IPS-15b (cell line): ENCODE measurements around the gene EMC10.

Source experiments
- H3K27me3 ChIP-seq: one replicate; pipeline ENCODE4 v1.6.1; 2013; ENCODE audit warnings: low read length; ENCODE audit not compliant: control insufficient read depth, insufficient read depth
- H3K36me3 ChIP-seq: one replicate; pipeline ENCODE4 v1.6.1; 2013; ENCODE audit warnings: low read length; ENCODE audit not compliant: control insufficient read depth, insufficient read depth
- H3K4me1 ChIP-seq: one replicate; pipeline ENCODE4 v1.6.1; 2013; ENCODE audit warnings: mild to moderate bottlenecking, low read length; ENCODE audit not compliant: control insufficient read depth, insufficient read depth
- H3K4me3 ChIP-seq: one replicate; pipeline ENCODE4 v1.5.1; 2013; ENCODE audit warnings: low read depth, low read length
- H3K9ac ChIP-seq: one replicate; pipeline ENCODE4 v1.6.1; 2013; ENCODE audit warnings: low read depth, mild to moderate bottlenecking, low read length
- H3K9me3 ChIP-seq: one replicate; pipeline ENCODE4 v1.6.1; 2013; ENCODE audit warnings: mild to moderate bottlenecking, low read length; ENCODE audit not compliant: control insufficient read depth, insufficient read depth

The EMC10 gene

GRCh38 chr19:50482271-50482855 is 6.1 kb downstream of the EMC10 start:
- Histone ChIP-seq H3K36me3 (peaks cover 40% of the 10 kb centered on the region), H3K4me3 (no peak overlapping the region), H3K27me3 (peaks cover 10% of the 10 kb centered on the region), H3K9me3 (peaks cover 17% of the 10 kb centered on the region), H3K4me1 (no peaks in the 10 kb centered on the region), H3K9ac (no peak overlapping the region)

- H3K4me1 ChIP-seq: no peaks in the 10 kb centered on the region
- no peak overlapping the region for H3K4me3 ChIP-seq
- H3K27me3 ChIP-seq: peaks cover 15% of the 10 kb centered on the region
- peaks cover 17% of the 10 kb centered on the region for H3K9me3 ChIP-seq
- no peak overlapping the region for H3K9ac ChIP-seq
- H3K36me3 ChIP-seq: peaks cover 40% of the 10 kb centered on the region
Measured at GRCh38 chr19:50482916-50483315, 6.6 kb downstream of the EMC10 start.

- peaks cover 17% of the 10 kb centered on the region for H3K36me3 ChIP-seq
- peaks cover 12% of the 10 kb centered on the region for H3K9me3 ChIP-seq
- no peak overlapping the region for H3K9ac ChIP-seq
- H3K4me1 ChIP-seq: no peaks in the 10 kb centered on the region
- peaks cover 37% of the 10 kb centered on the region for H3K27me3 ChIP-seq
- H3K4me3 ChIP-seq: no peak overlapping the region
Measured at GRCh38 chr19:50485284-50485955, 9.1 kb downstream of the EMC10 start.

GRCh38 chr19:50486823-50487515 is 10.7 kb downstream of the EMC10 start:
- Histone ChIP-seq H3K4me3 (no peak overlapping the region), H3K27me3 (peaks cover 53% of the 10 kb centered on the region), H3K9me3 (peaks cover 12% of the 10 kb centered on the region), H3K4me1 (peaks cover 3% of the 10 kb centered on the region), H3K36me3 (peaks cover 9% of the 10 kb centered on the region), H3K9ac (no peak overlapping the region)

DNA sequence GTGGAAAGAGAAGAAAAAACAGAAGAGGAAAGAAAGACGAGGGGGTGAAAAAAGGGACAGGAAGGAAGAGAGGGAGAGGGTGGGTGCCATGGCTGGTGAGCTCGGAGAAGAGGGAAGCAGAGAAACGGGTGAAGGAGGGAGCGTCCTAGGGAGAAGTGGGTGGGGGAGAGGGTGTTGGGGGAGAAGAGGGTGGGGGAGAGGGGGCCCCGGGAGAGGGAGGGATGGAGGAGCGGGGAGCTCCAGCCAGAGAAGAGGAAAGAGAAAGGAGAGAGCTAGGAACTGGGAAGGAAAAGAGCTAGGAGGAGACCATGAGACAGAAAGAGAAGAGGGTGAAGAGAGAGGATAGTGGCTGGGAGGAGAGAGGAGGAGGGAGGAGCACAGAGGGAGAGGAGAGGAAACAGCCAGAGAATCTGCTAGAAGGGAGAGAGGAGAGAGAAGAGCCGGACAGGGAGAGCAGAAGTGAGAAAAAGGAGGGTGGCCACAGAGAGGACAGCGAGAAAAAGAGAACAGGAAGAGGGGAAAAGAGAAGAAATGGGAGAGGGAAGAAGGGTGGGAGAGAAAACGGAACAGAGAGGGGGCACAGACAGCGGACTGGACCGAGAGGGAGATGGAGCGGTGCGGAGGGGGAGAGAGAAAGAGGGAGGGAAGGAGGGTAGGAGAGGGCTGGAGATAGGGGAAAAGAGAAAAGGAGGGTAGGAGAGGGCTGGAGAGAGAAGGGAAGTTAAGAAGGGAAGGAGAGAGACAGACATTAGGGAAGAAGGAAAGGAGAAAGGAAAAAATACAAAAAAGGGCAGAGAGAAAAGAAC is 12.3 kb downstream of the EMC10 start:
- Histone ChIP-seq H3K9ac (no peak overlapping the region), H3K4me3 (peak overlapping the region; percentile 26), H3K9me3 (peaks cover 12% of the 10 kb centered on the region), H3K27me3 (peaks cover 69% of the 10 kb centered on the region), H3K36me3 (peaks cover 2% of the 10 kb centered on the region), H3K4me1 (peaks cover 3% of the 10 kb centered on the region)

DNA sequence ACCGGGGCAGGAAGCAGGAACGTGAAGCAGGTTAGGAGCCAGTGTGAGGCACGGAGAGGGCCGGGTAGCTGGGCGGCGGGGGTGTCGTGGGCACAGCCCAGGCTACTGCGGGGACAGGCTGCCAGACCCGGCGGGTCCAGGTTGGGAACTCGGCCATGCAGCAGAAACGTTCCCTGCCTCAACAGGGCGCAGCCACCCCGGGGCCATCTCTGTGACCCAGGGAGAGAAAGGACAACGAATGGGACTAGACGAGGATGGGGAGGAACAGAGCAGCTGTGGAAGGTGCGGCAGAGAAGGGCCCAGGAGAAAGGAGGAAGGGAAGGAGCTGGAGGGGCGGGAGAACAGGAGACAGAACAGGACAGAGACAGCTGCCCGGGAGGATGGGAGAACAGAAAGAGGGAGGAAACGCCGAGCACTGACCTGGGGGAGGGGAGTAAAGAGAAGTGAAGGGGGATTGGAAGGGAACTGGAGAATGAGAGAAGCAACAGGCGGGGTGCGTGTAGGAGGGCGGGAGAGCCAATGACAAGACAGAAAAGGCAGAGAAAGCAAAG is 13.2 kb downstream of the EMC10 start:
- Histone ChIP-seq H3K27me3 (peaks cover 76% of the 10 kb centered on the region), H3K36me3 (peaks cover 2% of the 10 kb centered on the region), H3K9me3 (peaks cover 12% of the 10 kb centered on the region), H3K4me1 (peaks cover 3% of the 10 kb centered on the region), H3K4me3 (peak overlapping the region; percentile 26), H3K9ac (no peak overlapping the region)

DNA sequence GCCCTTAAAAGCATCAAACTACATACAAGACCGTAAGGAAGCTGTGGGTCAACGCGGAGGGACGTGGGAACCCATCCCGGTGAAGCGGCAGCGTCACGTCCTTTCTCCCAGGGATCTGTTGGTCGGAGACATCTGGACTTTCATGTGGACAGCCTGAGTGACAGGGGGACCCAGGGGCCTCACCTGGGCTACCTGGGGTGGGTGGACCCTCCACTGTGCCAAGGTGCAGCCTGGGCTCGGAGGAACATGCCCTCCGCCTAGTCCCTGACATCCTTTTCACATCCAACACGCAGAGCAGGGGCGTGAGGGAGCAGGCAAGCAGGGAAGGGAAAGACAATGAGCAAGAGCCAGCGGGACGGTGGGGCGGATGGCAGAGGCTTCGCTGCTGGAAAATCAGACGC is 14.1 kb downstream of the EMC10 start:
- Histone ChIP-seq H3K27me3 (peaks cover 85% of the 10 kb centered on the region), H3K9me3 (peaks cover 12% of the 10 kb centered on the region), H3K9ac (no peak overlapping the region), H3K4me1 (peaks cover 3% of the 10 kb centered on the region), H3K4me3 (peak overlapping the region; percentile 4), H3K36me3 (peaks cover 2% of the 10 kb centered on the region)

- H3K4me1 ChIP-seq: peaks cover 3% of the 10 kb centered on the region
- no peak overlapping the region for H3K9ac ChIP-seq
- H3K4me3 ChIP-seq: peak overlapping the region; percentile 18
- peaks cover 87% of the 10 kb centered on the region for H3K27me3 ChIP-seq
- H3K9me3 ChIP-seq: peaks cover 8% of the 10 kb centered on the region
- no peaks in the 10 kb centered on the region for H3K36me3 ChIP-seq
Measured at GRCh38 chr19:50490991-50491472, 14.7 kb downstream of the EMC10 start.

- Histone ChIP-seq H3K4me3 (peak overlapping the region; percentile 20), H3K9ac (no peak overlapping the region), H3K4me1 (peaks cover 3% of the 10 kb centered on the region), H3K9me3 (no peaks in the 10 kb centered on the region), H3K36me3 (no peaks in the 10 kb centered on the region), H3K27me3 (peaks cover 89% of the 10 kb centered on the region)
Measured at GRCh38 chr19:50492303-50493052, 16.2 kb downstream of the EMC10 start.

- H3K27me3 ChIP-seq: peaks cover 91% of the 10 kb centered on the region
- H3K9ac ChIP-seq: no peak overlapping the region
- no peaks in the 10 kb centered on the region for H3K9me3 ChIP-seq
Measured at GRCh38 chr19:50493171-50493570, 16.9 kb downstream of the EMC10 start.

More at GRCh38 chr19:50493171-50493570, 16.9 kb downstream of the EMC10 start:
- H3K36me3 ChIP-seq: no peaks in the 10 kb centered on the region
- H3K4me3 ChIP-seq: no peak overlapping the region
- H3K4me1 ChIP-seq: peaks cover 3% of the 10 kb centered on the region
